Measurements from ENCODE around the gene ATOH8. TPM values are rescaled to one million over a fixed set of nuclear protein-coding genes. Genes with fewer than 3 reads are reported as not detected.

Gene ATOH8
- total RNA-seq, 1 donor from 2014 or later, result 0.52 TPM

DNA sequence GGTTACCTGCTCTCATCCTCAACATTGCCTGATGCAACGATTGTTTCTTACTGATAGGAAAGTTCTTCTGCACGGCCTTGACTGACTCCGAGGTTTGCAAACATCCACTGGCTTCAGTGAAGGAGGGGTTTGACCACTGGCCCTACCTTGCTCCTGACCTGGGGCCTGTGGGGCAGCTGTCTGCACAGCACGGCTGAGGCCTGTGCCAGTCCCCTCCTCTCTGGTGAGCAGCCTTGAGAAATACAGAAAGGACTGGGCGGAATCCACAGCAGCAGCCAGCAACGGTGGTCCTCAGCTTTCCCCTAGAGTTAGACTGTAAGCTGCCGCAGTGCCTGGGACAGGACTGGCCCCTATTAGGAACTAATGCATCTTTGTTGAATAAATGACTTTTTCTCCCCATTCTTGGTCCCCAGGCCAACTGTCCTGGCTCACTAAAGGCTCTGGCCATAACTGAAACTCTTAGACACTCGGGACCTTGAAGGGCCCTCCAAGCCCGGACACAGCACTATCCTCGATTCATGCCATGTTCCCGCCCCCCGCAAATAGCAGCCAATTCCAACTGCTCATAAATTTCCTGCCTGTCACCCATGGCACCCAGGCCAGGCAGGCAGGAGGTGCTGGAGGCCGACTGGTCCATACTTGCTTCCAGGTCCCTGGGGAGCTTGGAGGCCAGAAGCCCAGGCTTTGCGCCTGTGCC is 26.7 kb downstream of the ATOH8 start:
- no peak overlapping the region for H3K4me3 ChIP-seq (ENCODE audit: low read depth, low read length)
- no peak for DNase-seq (ENCODE audit: low read depth)
- TF ChIP-seq, protein P1, sequence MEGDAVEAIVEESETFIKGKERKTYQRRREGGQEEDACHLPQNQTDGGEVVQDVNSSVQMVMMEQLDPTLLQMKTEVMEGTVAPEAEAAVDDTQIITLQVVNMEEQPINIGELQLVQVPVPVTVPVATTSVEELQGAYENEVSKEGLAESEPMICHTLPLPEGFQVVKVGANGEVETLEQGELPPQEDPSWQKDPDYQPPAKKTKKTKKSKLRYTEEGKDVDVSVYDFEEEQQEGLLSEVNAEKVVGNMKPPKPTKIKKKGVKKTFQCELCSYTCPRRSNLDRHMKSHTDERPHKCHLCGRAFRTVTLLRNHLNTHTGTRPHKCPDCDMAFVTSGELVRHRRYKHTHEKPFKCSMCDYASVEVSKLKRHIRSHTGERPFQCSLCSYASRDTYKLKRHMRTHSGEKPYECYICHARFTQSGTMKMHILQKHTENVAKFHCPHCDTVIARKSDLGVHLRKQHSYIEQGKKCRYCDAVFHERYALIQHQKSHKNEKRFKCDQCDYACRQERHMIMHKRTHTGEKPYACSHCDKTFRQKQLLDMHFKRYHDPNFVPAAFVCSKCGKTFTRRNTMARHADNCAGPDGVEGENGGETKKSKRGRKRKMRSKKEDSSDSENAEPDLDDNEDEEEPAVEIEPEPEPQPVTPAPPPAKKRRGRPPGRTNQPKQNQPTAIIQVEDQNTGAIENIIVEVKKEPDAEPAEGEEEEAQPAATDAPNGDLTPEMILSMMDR (conservative IDR thresholded peaks at IDR 0.05; ENCODE audit: low read depth, low read length), result no peak

DNA sequence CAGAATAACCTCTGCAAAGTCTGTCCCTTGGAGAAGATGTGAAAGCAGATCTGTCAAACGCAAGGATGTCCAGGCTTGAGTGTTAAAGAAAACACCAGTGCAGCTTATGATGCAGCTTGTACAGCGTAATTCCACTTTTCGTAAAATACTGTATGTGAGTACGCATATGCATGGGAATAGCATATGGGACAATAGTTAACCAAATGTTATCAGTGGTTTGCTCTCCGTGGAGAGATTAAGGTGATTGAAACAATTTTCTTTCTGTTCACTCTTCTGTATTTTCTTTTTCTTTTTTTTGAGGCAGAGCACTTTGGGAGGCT is 27.2 kb downstream of the ATOH8 start:
- no peak for DNase-seq (ENCODE audit: low read depth)
- H3K4me3 ChIP-seq (ENCODE audit: low read depth, low read length), result no peak overlapping the region
- TF ChIP-seq, protein P1 (conservative IDR thresholded peaks at IDR 0.05; ENCODE audit: low read depth, low read length), result no peak

DNA sequence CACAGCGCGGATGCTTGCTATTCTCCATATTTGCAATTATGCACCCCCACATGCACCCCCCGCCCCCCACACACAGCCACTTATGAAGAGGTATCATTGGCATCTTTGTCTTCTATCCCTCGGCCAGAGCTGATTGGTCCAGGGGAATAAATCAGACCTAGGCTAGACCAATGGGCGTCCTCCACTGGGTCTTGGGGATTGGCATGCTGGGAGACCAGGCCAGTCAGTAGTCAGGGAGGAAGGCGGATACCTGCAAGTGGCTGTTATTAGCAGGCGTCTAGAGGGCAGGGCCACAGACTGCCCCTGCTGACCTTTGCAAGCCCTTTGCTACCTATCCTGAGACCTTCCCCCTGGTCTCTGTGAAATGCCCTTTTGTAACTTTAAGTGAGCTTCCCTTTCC is 30.0 kb downstream of the ATOH8 start:
- H3K4me3 ChIP-seq (ENCODE audit: low read depth, low read length), result no peak overlapping the region
- TF ChIP-seq, protein P1 (conservative IDR thresholded peaks at IDR 0.05; ENCODE audit: low read depth, low read length), result no peak
- no peak for DNase-seq (ENCODE audit: low read depth)

DNA sequence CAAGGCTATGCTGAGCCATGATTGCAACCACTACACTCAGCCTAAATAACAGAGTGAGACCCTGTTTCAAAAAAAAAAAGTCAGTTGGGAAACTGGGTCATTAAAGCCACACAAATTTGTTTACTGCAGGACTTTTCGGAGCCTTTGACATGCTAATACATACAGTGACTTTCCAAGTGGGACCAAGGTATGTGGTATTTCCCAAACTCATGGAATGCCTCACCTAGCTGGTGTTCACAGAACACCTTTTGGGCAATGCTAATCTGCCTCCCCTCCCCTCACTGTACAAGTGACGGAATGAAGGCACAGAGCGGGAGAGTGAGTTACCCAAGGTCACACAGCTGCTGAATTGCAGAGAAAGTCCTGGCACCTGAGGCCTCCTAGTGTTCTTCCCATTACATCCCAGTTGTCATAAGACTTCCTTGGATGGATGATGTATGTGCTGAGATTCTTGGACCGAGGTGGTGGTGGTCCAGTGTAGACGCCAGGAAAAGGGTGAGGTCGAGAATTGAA is 30.7 kb downstream of the ATOH8 start:
- TF ChIP-seq, protein P1 (conservative IDR thresholded peaks at IDR 0.05; ENCODE audit: low read depth, low read length), result no peak
- DNase-seq (ENCODE audit: low read depth), result no peak
- no peak overlapping the region for H3K4me3 ChIP-seq (ENCODE audit: low read depth, low read length)

DNA sequence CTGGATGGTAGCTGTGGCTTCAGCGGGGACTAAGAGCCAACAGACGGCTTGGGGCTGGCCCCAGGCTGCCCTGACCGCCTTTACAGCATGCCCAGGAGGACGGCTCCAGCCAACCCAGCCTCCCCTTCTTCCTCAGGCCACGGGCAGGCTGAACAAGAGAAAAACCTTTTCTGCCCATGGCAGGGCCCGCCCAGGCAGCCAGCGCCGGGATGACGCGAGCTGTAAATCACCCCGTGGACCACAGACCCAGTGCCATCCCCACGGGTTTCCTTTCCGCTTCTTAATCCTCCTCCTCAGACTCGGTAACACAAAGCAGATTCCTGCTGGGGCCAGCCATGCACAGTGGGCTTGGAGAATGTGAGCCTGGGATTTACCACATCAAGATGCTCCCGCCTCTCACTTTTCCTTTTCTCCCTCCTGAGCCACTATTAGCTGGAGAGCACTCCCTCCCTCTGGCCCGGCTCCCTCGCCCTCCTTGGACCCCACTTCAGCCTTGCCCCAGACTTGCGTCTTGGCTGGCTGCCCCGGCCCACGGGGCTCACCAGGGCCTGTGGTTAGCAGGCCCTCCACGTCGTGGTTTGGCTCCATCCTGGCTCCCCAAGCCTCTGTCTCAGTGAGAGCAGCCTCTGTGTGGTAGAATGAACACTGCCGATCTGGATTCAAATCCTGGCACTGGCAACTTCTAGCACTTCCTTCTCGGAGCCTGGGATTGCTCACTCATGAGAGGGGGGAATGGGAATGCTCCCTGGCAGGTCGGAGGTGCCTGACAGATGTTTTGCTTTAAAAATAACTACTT is 31.4 kb downstream of the ATOH8 start:
- DNase-seq (ENCODE audit: low read depth), result no peak
- no peak overlapping the region for H3K4me3 ChIP-seq (ENCODE audit: low read depth, low read length)
- TF ChIP-seq, protein P1 (conservative IDR thresholded peaks at IDR 0.05; ENCODE audit: low read depth, low read length), result no peak

DNA sequence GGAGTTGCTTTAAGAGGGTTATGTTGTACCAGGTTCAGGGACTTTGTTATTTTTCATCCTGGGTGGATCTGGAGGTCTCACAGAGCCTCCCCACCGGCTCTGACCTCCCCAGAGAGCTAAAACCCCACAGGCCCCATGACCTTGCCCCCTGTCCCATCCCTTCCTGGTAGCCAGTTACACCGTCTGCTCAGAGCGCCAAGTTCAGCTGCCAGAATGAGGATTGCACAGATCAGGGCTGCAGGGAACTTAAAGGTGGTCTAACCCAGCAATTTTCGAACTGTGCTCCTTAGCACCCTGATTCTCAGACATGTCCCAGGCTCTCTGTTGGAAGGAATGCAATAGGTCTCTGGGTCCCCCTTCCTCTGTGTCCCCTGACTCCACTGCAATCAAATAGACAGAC is 32.1 kb downstream of the ATOH8 start:
- TF ChIP-seq, protein P1 (conservative IDR thresholded peaks at IDR 0.05; ENCODE audit: low read depth, low read length), result no peak
- no peak overlapping the region for H3K4me3 ChIP-seq (ENCODE audit: low read depth, low read length)
- no peak for DNase-seq (ENCODE audit: low read depth)

All from epithelial cell of proximal tubule (primary cell).